Lower lobe of right lung (tissue), 2 donors: ENCODE results near the gene ZCWPW1. TPM values are rescaled to one million over a fixed set of nuclear protein-coding genes. Genes with fewer than 3 reads are reported as not detected.
A peak's percentile ranks its signal among the peaks of the same experiment; 100 is the strongest.

ENCODE experiments used
- ATAC-seq, 2 donors: fragments of 200-7000 bp; cut with Tn5 transposase; one replicate each; pipeline ENCODE4 v1.9.1; 2020 to 2022; ENCODE audit warnings: mild to moderate bottlenecking in 2 of 2, moderate library complexity in 2 of 2
- DNase-seq: peaks from one replicate; pipeline ENCODE4 v3.0.0-alpha.2; 2020
- H3K27ac ChIP-seq: fragments of 200-600 bp; one replicate; pipeline ENCODE4 v1.8.0; 2022
- H3K27me3 ChIP-seq: fragments of 200-600 bp; one replicate; pipeline ENCODE4 v1.8.0; 2022; ENCODE audit warnings: low read depth
- H3K36me3 ChIP-seq: fragments of 200-600 bp; one replicate; pipeline ENCODE4 v1.8.0; 2022; ENCODE audit warnings: mild to moderate bottlenecking
- H3K4me1 ChIP-seq: fragments of 200-600 bp; one replicate; pipeline ENCODE4 v1.8.0; 2022
- H3K4me3 ChIP-seq: fragments of 200-600 bp; one replicate; pipeline ENCODE4 v1.8.0; 2022; ENCODE audit warnings: mild to moderate bottlenecking
- H3K9me3 ChIP-seq: fragments of 200-600 bp; one replicate; pipeline ENCODE4 v1.8.0; 2022
- intact Hi-C: fragments of 100-400 bp; cut with DNase I; formaldehyde crosslinking; loops from one replicate; pipeline ENCODE4 v1.11.0; 2022
- total RNA-seq: library from RNA; stranded (reverse); fragmentation: NEBNext Ultra II Directional; extraction: Animal tissue kit (Norgen Biotek cat#: 25700); gene quantifications from one replicate; pipeline ENCODE4 v1.2.1, GENCODE V29; 2021
- TF ChIP-seq, protein P1 (sequence below): fragments of 200-600 bp; IDR thresholded peaks from one replicate; pipeline ENCODE4 v1.8.0; 2022; ENCODE audit warnings: antibody characterized with exemption, mild to moderate bottlenecking
- donor health status: DM: no; HTN: yes; CAD: no; lungs with severe emphysema.

ZCWPW1 gene
- total RNA-seq, 1 donor from 2014 or later = 4.9 TPM

GRCh38 chr7:100407285-100408180 lies 21.0 kb downstream of the ZCWPW1 start:
- DNase-seq (no peak), ATAC-seq (peak; percentile 51 to 76)
- Histone ChIP-seq H3K27me3 (no peaks in the 10 kb centered on the region), H3K4me3 (no peak overlapping the region), H3K36me3 (no peaks in the 10 kb centered on the region), H3K4me1 (no peaks in the 10 kb centered on the region), H3K27ac (no peak overlapping the region), H3K9me3 (no peaks in the 10 kb centered on the region)
- TF ChIP-seq, protein P1, sequence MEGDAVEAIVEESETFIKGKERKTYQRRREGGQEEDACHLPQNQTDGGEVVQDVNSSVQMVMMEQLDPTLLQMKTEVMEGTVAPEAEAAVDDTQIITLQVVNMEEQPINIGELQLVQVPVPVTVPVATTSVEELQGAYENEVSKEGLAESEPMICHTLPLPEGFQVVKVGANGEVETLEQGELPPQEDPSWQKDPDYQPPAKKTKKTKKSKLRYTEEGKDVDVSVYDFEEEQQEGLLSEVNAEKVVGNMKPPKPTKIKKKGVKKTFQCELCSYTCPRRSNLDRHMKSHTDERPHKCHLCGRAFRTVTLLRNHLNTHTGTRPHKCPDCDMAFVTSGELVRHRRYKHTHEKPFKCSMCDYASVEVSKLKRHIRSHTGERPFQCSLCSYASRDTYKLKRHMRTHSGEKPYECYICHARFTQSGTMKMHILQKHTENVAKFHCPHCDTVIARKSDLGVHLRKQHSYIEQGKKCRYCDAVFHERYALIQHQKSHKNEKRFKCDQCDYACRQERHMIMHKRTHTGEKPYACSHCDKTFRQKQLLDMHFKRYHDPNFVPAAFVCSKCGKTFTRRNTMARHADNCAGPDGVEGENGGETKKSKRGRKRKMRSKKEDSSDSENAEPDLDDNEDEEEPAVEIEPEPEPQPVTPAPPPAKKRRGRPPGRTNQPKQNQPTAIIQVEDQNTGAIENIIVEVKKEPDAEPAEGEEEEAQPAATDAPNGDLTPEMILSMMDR = peak; percentile 48
- intact Hi-C loops = no loop called here

DNA sequence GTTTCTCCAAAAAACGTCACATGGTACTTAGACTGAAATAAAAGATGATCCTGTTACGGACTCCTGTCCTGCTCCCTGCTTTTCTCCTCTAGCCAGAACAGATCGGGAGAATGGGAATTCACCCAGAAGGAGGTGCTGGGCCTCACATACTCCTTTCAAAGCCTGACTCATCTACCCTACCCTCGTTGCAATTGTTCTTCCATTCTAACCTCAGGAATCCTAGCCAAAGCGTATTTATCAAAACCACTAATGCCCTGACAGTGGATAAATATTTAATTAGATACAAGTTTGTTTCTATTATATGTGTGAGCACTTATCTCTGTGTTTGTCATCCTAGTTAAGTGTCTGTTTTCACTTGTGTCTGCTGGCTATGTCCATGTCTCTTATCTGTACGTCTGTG lies 21.7 kb downstream of the ZCWPW1 start:
- intact Hi-C loops = no loop called here

GRCh38 chr7:100402241-100402640 lies 26.3 kb downstream of the ZCWPW1 start:
- Histone ChIP-seq H3K36me3 (no peaks in the 10 kb centered on the region), H3K4me3 (no peak overlapping the region), H3K27ac (no peak overlapping the region), H3K27me3 (no peaks in the 10 kb centered on the region), H3K9me3 (no peaks in the 10 kb centered on the region), H3K4me1 (no peaks in the 10 kb centered on the region)
- ATAC-seq (no peak), DNase-seq (no peak)
- TF ChIP-seq, protein P1 = no peak
- intact Hi-C loops = no loop called here

More for the DNA sequence above, 21.7 kb downstream of the ZCWPW1 start:
- H3K9me3 ChIP-seq = no peaks in the 10 kb centered on the region
- H3K27ac ChIP-seq = no peak overlapping the region
- H3K4me1 ChIP-seq = no peaks in the 10 kb centered on the region
- no peak overlapping the region for H3K4me3 ChIP-seq
- no peaks in the 10 kb centered on the region for H3K36me3 ChIP-seq
- no peak for DNase-seq
- TF ChIP-seq, protein P1 = no peak
- no peaks in the 10 kb centered on the region for H3K27me3 ChIP-seq
- no peak for ATAC-seq

DNA sequence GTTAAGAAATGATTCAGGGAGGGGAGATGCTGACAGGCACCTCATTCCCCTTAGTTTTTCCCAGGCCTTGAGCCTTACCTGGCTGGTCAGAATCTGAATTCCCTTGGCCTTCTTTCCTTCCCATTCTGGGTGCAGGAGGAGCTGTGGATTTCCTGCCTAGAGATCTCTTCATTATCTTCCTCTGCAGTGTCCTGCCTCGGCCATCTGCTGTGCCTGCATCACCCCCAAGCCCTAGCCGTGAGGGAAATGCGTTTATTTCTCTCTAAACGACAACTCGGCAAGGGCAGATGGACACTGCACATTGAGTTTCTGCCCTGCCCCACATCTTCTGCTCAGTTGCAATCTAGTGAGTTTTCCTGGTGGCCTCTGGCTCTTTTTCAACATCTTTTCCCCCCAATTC lies 26.7 kb downstream of the ZCWPW1 start:
- TF ChIP-seq, protein P1 = no peak
- Histone ChIP-seq H3K4me1 (no peaks in the 10 kb centered on the region), H3K27ac (no peak overlapping the region), H3K4me3 (no peak overlapping the region), H3K9me3 (no peaks in the 10 kb centered on the region), H3K36me3 (no peaks in the 10 kb centered on the region), H3K27me3 (no peaks in the 10 kb centered on the region)
- DNase-seq (no peak), ATAC-seq (no peak)
- intact Hi-C loops = no loop called here

- H3K27me3 ChIP-seq = no peaks in the 10 kb centered on the region
- TF ChIP-seq, protein P1 = no peak
- no peaks in the 10 kb centered on the region for H3K9me3 ChIP-seq
- intact Hi-C loops = no loop called here
- H3K36me3 ChIP-seq = no peaks in the 10 kb centered on the region
- ATAC-seq = peak in 1 of 2 donors; percentile 37
- H3K27ac ChIP-seq = no peak overlapping the region
- H3K4me1 ChIP-seq = no peaks in the 10 kb centered on the region
- DNase-seq = no peak
- no peak overlapping the region for H3K4me3 ChIP-seq
These were observed 27.8 kb downstream of the ZCWPW1 start for GRCh38 chr7:100400656-100401055.
